Mesodermal cell (in vitro differentiated cells): ENCODE results near the gene SDF2L1.
"Not testable (repeated sequence)": the region's sequence is repeated elsewhere in the genome, so short reads cannot be mapped to it uniquely, and the experiment has no call there.

Source experiments
- H3K27ac ChIP-seq: 2 replicates; pipeline ENCODE4 v1.7.0; 2013; ENCODE audit warnings: mild to moderate bottlenecking, low read depth, low read length, moderate library complexity; ENCODE audit not compliant: severe bottlenecking
- H3K36me3 ChIP-seq: 2 replicates; pipeline ENCODE4 v1.7.1; 2013; ENCODE audit warnings: mild to moderate bottlenecking, low read length, moderate library complexity; ENCODE audit not compliant: control insufficient read depth, insufficient read depth
- H3K4me1 ChIP-seq: one replicate; pipeline ENCODE4 v1.7.1; 2013; ENCODE audit warnings: mild to moderate bottlenecking, low read length; ENCODE audit not compliant: insufficient read depth, control insufficient read depth, poor library complexity, severe bottlenecking
- H3K4me3 ChIP-seq: 2 replicates; pipeline ENCODE4 v1.7.0; 2013; ENCODE audit warnings: low read length, control low read depth, mild to moderate bottlenecking; ENCODE audit not compliant: insufficient read depth, poor library complexity, severe bottlenecking; ENCODE audit errors: extremely low read depth
- H3K9me3 ChIP-seq: 2 replicates; pipeline ENCODE4 v1.7.1; 2013; ENCODE audit warnings: mild to moderate bottlenecking, low read length, moderate library complexity; ENCODE audit not compliant: control insufficient read depth
- WGBS, 2 experiments: methylation state at CpG; one replicate each; pipeline ENCODE4 v1.1.5; 2013; ENCODE audit warnings: missing lambda C conversion rate in 2 of 2; ENCODE audit not compliant: insufficient coverage in 2 of 2; 5-methylcytosine and 5-hydroxymethylcytosine counted together

Gene SDF2L1

GRCh38 chr22:21605887-21606564 lies 36.1 kb upstream of the SDF2L1 start:
- Histone ChIP-seq H3K4me1 (no peaks in the 10 kb centered on the region), H3K36me3 (peaks cover 66% of the 10 kb centered on the region), H3K9me3 (no peaks in the 10 kb centered on the region), H3K4me3 (no peak overlapping the region), H3K27ac (no peak overlapping the region)
- WGBS, 2 experiments, result 92 to 100% methylated on average over 2 to 7 of the region's 7 CpGs

- WGBS, 2 experiments, result 98 to 100% methylated on average over 8 of the region's 8 CpGs
- no peaks in the 10 kb centered on the region for H3K9me3 ChIP-seq
- peaks cover 74% of the 10 kb centered on the region for H3K36me3 ChIP-seq
- H3K4me3 ChIP-seq, result no peak overlapping the region
- no peak overlapping the region for H3K27ac ChIP-seq
- no peaks in the 10 kb centered on the region for H3K4me1 ChIP-seq
Measured at GRCh38 chr22:21606775-21607174, 35.3 kb upstream of the SDF2L1 start.

- not testable (repeated sequence) for H3K4me3 ChIP-seq, H3K27ac ChIP-seq, H3K9me3 ChIP-seq, H3K4me1 ChIP-seq
- peaks cover 85% of the 10 kb centered on the region for H3K36me3 ChIP-seq
- WGBS, 2 experiments, result 92% methylated on average over 5 to 6 of the region's 11 CpGs
Measured at GRCh38 chr22:21609556-21610157, 32.4 kb upstream of the SDF2L1 start.

GRCh38 chr22:21611210-21611977 lies 30.7 kb upstream of the SDF2L1 start:
- Histone ChIP-seq H3K36me3 (peaks cover 88% of the 10 kb centered on the region), H3K9me3 (no peaks in the 10 kb centered on the region), H3K27ac (no peak overlapping the region), H3K4me1 (no peaks in the 10 kb centered on the region), H3K4me3 (no peak overlapping the region)
- 100% methylated on average over 1 to 2 of the region's 4 CpGs for WGBS, 2 experiments

- Histone ChIP-seq H3K9me3 (no peaks in the 10 kb centered on the region), H3K4me3 (no peak overlapping the region), H3K4me1 (no peaks in the 10 kb centered on the region), H3K36me3 (peaks cover 86% of the 10 kb centered on the region), H3K27ac (no peak overlapping the region)
- 90 to 94% methylated on average over 4 to 7 of the region's 7 CpGs for whole genome bisulfite sequencing, 2 experiments
Measured at GRCh38 chr22:21612858-21613257, 29.2 kb upstream of the SDF2L1 start.

GRCh38 chr22:21613553-21614233 lies 28.4 kb upstream of the SDF2L1 start:
- Histone ChIP-seq H3K27ac (no peak overlapping the region), H3K9me3 (no peaks in the 10 kb centered on the region), H3K4me1 (no peaks in the 10 kb centered on the region), H3K4me3 (no peak overlapping the region), H3K36me3 (peaks cover 87% of the 10 kb centered on the region)
- WGBS, 2 experiments, result 89 to 100% methylated on average over 3 of the region's 4 CpGs

- Histone ChIP-seq H3K9me3 (no peaks in the 10 kb centered on the region), H3K27ac (no peak overlapping the region), H3K4me1 (no peaks in the 10 kb centered on the region), H3K36me3 (peaks cover 84% of the 10 kb centered on the region), H3K4me3 (no peak overlapping the region)
- WGBS, 2 experiments, result 90 to 91% methylated on average over 4 of the region's 4 CpGs
Measured at GRCh38 chr22:21615731-21616130, 26.4 kb upstream of the SDF2L1 start.

GRCh38 chr22:21617337-21617736 lies 24.8 kb upstream of the SDF2L1 start:
- H3K9me3 ChIP-seq, H3K27ac ChIP-seq, H3K4me1 ChIP-seq, H3K4me3 ChIP-seq: not testable (repeated sequence)
- 100% methylated on average over 1 to 2 of the region's 6 CpGs for WGBS, 2 experiments
- H3K36me3 ChIP-seq, result peaks cover 73% of the 10 kb centered on the region

GRCh38 chr22:21621025-21621424 lies 21.1 kb upstream of the SDF2L1 start:
- Histone ChIP-seq H3K36me3 (peaks cover 57% of the 10 kb centered on the region), H3K4me1 (no peaks in the 10 kb centered on the region), H3K9me3 (no peaks in the 10 kb centered on the region), H3K4me3 (no peak overlapping the region), H3K27ac (peak overlapping the region; percentile 16)
- 100% methylated on average over 1 of the region's 3 CpGs for WGBS, 2 experiments

GRCh38 chr22:21622011-21622918 lies 19.8 kb upstream of the SDF2L1 start:
- Histone ChIP-seq H3K4me3 (no peak overlapping the region), H3K27ac (no peak overlapping the region), H3K36me3 (peaks cover 54% of the 10 kb centered on the region), H3K4me1 (no peaks in the 10 kb centered on the region), H3K9me3 (no peaks in the 10 kb centered on the region)
- 90 to 94% methylated on average over 10 to 13 of the region's 17 CpGs for WGBS, 2 experiments
